CD8-positive, alpha-beta memory T cell (primary cell): Measurements from ENCODE around the gene FZD7. TPM values are rescaled to one million over a fixed set of nuclear protein-coding genes. Genes with fewer than 3 reads are reported as not detected.

Experiments
- CTCF ChIA-PET: fragments of 350-600 bp; sonication (Branson Sonifier 250); formaldehyde crosslinking; loops from one replicate; lab custom pipeline; 2021; ENCODE audit warnings: antibody characterized with exemption; lab: Charles Lee
- POLR2A ChIA-PET: fragments of 350-600 bp; sonication (Branson Sonifier 250); formaldehyde crosslinking; loops from one replicate; lab custom pipeline; 2021; ENCODE audit warnings: antibody characterized with exemption; lab: Charles Lee
- DNase-seq, 5 donors: peaks; one replicate each; pipeline versions ENCODE4 v3.0.0 to v3.0.0-alpha.2; 2020 to 2022; ENCODE audit warnings: mixed read lengths in 1 of 5
- H3K27ac ChIP-seq: one replicate; pipeline ENCODE4 v1.7.0; 2013; ENCODE audit warnings: low read depth, mild to moderate bottlenecking, low read length, moderate library complexity
- H3K27me3 ChIP-seq: 2 replicates; pipeline ENCODE4 v1.7.0; 2013; ENCODE audit warnings: low read length, mild to moderate bottlenecking; ENCODE audit not compliant: insufficient read depth, poor library complexity, severe bottlenecking
- H3K36me3 ChIP-seq: 2 replicates; pipeline ENCODE4 v1.7.0; 2013; ENCODE audit warnings: mild to moderate bottlenecking, low read length, moderate library complexity; ENCODE audit not compliant: insufficient read depth
- H3K4me1 ChIP-seq: 2 replicates; pipeline ENCODE4 v1.7.0; 2013; ENCODE audit warnings: mild to moderate bottlenecking, low read length, moderate library complexity; ENCODE audit not compliant: insufficient read depth
- H3K4me3 ChIP-seq: 2 replicates; pipeline ENCODE4 v1.7.0; 2013; ENCODE audit warnings: mild to moderate bottlenecking, low read length
- H3K9me3 ChIP-seq: 2 replicates; pipeline ENCODE4 v1.7.0; 2013; ENCODE audit warnings: mild to moderate bottlenecking, low read length
- H3K27ac Mint-ChIP-seq, 8 donors: one replicate each; pipeline ENCODE4 v1.8.0; 2020 to 2021; ENCODE audit warnings: mixed read lengths in 8 of 8, mild to moderate bottlenecking in 6 of 8, inconsistent platforms in 3 of 8, moderate library complexity in 3 of 8
- H3K27me3 Mint-ChIP-seq, 2 donors: one replicate each; pipeline ENCODE4 v1.8.0; 2020 to 2021; ENCODE audit warnings: mixed read lengths in 2 of 2, mild to moderate bottlenecking in 1 of 2, moderate library complexity in 1 of 2
- H3K36me3 Mint-ChIP-seq, 3 donors: one replicate each; pipeline ENCODE4 v1.8.0; 2020 to 2021; ENCODE audit warnings: mixed read lengths in 3 of 3, inconsistent platforms in 1 of 3, mild to moderate bottlenecking in 1 of 3
- H3K4me1 Mint-ChIP-seq, 3 donors: one replicate each; pipeline ENCODE4 v1.8.0; 2020 to 2021; ENCODE audit warnings: mixed read lengths in 3 of 3, inconsistent platforms in 1 of 3, mild to moderate bottlenecking in 1 of 3
- H3K4me3 Mint-ChIP-seq, 7 donors: one replicate each; pipeline ENCODE4 v1.8.0; 2020 to 2021; ENCODE audit warnings: mixed read lengths in 7 of 7, mild to moderate bottlenecking in 6 of 7, moderate library complexity in 4 of 7, inconsistent platforms in 2 of 7
- H3K9me3 Mint-ChIP-seq, 5 donors: one replicate each; pipeline ENCODE4 v1.8.0; 2020 to 2022; ENCODE audit warnings: mixed read lengths in 5 of 5, mild to moderate bottlenecking in 3 of 5, moderate library complexity in 2 of 5, inconsistent platforms in 1 of 5
- polyA plus RNA-seq: library from polyadenylated mRNA; unstranded; fragments of 300-500 nt; fragmentation: Illumina TruSeq; gene quantifications from one replicate; pipeline ENCODE4 v1.2.3, GENCODE V29; 2021
- total RNA-seq, 2 experiments: library from RNA; stranded (reverse); gene quantifications; one replicate each; pipeline ENCODE4 v1.2.3, GENCODE V29; 2021

The FZD7 gene
- total and polyA plus RNA-seq, 3 experiments from 2014 or later, result 0.55 to 0.75 TPM; not detected in 1

DNA sequence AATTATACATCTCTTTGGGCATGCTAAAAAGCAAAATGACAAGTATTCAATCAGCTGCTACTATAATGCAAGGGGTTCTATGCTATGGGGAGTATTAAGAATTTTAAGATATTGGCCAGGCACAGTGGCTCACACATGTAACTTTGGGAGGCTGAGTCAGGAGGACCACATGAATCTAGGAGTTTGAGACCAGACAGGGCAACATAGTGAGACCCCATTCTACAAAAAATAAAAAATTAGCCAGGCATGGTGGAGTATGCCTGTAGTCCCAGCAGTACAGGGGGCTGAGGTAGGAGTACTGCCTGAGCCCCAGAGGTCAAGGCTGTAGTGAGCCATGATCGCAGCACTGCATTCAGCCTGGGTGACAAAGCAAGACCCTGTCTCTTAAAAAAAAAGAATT lies 33.9 kb downstream of the FZD7 start:
- POLR2A ChIA-PET, result no interaction called here
- no peak for DNase-seq
- CTCF ChIA-PET, result no interaction called here
- peaks cover 6 to 21% of the 10 kb centered on the region in 2 donors for H3K27me3 Mint-ChIP-seq
- H3K4me3 Mint-ChIP-seq, result no peak overlapping the region
- no peaks in the 10 kb centered on the region for H3K36me3 ChIP-seq
- no peaks in the 10 kb centered on the region for H3K9me3 Mint-ChIP-seq
- H3K4me1 ChIP-seq, result no peaks in the 10 kb centered on the region
- no peaks in the 10 kb centered on the region for H3K9me3 ChIP-seq
- H3K27me3 ChIP-seq, result no peaks in the 10 kb centered on the region
- H3K27ac Mint-ChIP-seq, result no peak overlapping the region
- H3K4me3 ChIP-seq, result no peak overlapping the region
- no peaks in the 10 kb centered on the region for H3K36me3 Mint-ChIP-seq
- H3K4me1 Mint-ChIP-seq, result no peaks in the 10 kb centered on the region
- no peak overlapping the region for H3K27ac ChIP-seq

DNA sequence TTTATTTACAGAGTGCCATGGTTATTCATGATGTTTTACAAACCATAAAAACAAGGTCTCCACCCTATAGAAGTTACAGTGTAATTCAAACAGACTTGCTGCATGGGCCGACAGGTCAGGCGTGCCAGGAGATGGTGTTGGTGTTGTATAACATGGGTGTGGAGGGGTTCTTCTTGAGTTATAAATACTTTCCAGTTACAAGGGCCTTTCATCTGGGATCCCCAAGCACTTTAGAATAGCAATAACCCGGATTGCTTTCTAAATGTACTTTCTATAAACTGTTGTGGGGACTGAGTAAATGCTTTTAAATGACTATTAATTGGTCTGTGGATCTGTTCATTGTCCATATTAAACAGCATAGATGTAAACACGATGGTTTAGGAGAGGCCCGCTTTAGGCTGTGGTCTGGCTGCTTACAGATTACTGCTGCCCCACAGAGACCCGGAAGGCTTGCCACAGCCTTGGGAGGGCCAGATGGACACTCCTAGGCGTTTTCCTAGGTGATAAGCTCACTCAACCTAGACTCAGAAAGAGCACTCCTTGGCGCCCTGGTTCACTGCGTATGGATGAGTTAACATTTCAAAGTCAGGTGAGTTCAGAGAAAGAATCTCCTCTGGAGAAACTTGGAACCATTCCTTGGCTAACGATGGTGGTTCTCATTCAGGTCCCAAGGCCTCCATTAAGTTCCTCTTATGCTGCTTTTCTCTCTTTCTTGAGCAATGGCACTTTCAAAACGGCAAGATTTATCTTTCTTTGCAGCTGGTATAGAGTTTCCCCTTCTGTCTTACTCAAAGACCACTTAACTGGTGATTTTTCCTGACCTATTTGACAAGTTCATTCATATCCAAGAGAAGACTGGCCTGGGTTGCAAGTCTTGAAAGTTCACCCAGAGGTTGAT lies 35.8 kb downstream of the FZD7 start:
- ChIA-PET CTCF (no interaction called here), POLR2A (no interaction called here)
- no peaks in the 10 kb centered on the region for H3K9me3 ChIP-seq
- DNase-seq, result no peak
- H3K4me3 Mint-ChIP-seq, result no peak overlapping the region
- no peaks in the 10 kb centered on the region for H3K27me3 ChIP-seq
- peaks cover 5 to 32% of the 10 kb centered on the region in 2 donors for H3K27me3 Mint-ChIP-seq
- no peak overlapping the region for H3K27ac ChIP-seq
- no peaks in the 10 kb centered on the region for H3K4me1 ChIP-seq
- H3K4me1 Mint-ChIP-seq, result no peaks in the 10 kb centered on the region
- H3K27ac Mint-ChIP-seq, result no peak overlapping the region
- no peak overlapping the region for H3K4me3 ChIP-seq
- no peaks in the 10 kb centered on the region for H3K36me3 Mint-ChIP-seq
- no peaks in the 10 kb centered on the region for H3K9me3 Mint-ChIP-seq
- H3K36me3 ChIP-seq, result no peaks in the 10 kb centered on the region

- Mint-ChIP-seq H3K27me3 (peaks cover 2 to 26% of the 10 kb centered on the region in 2 donors), H3K4me3 (no peak overlapping the region), H3K36me3 (no peaks in the 10 kb centered on the region), H3K27ac (no peak overlapping the region), H3K9me3 (no peaks in the 10 kb centered on the region), H3K4me1 (no peaks in the 10 kb centered on the region)
- Histone ChIP-seq H3K27ac (no peak overlapping the region), H3K9me3 (no peaks in the 10 kb centered on the region), H3K27me3 (no peaks in the 10 kb centered on the region), H3K4me3 (no peak overlapping the region), H3K36me3 (no peaks in the 10 kb centered on the region), H3K4me1 (no peaks in the 10 kb centered on the region)
- no peak for DNase-seq
- ChIA-PET POLR2A (interaction anchor here (0.6 kb wide), 1 partner anchor 32 kb away, joined by 3 read pairs; no protein-coding TSS in a partner anchor), CTCF (no interaction called here)
These were observed 37.5 kb downstream of the FZD7 start for GRCh38 chr2:202071107-202071506.

- peaks cover 2 to 29% of the 10 kb centered on the region in 2 donors for H3K27me3 Mint-ChIP-seq
- no peaks in the 10 kb centered on the region for H3K36me3 Mint-ChIP-seq
- no peaks in the 10 kb centered on the region for H3K9me3 Mint-ChIP-seq
- no peaks in the 10 kb centered on the region for H3K9me3 ChIP-seq
- H3K4me3 Mint-ChIP-seq, result no peak overlapping the region
- no peak overlapping the region for H3K27ac Mint-ChIP-seq
- no peak overlapping the region for H3K4me3 ChIP-seq
- no peaks in the 10 kb centered on the region for H3K27me3 ChIP-seq
- CTCF ChIA-PET, result no interaction called here
- DNase-seq, result no peak
- POLR2A ChIA-PET, result no interaction called here
- H3K4me1 ChIP-seq, result no peaks in the 10 kb centered on the region
- no peak overlapping the region for H3K27ac ChIP-seq
- H3K36me3 ChIP-seq, result no peaks in the 10 kb centered on the region
- H3K4me1 Mint-ChIP-seq, result no peaks in the 10 kb centered on the region
These were observed 38.6 kb downstream of the FZD7 start for GRCh38 chr2:202072226-202072625.

DNA sequence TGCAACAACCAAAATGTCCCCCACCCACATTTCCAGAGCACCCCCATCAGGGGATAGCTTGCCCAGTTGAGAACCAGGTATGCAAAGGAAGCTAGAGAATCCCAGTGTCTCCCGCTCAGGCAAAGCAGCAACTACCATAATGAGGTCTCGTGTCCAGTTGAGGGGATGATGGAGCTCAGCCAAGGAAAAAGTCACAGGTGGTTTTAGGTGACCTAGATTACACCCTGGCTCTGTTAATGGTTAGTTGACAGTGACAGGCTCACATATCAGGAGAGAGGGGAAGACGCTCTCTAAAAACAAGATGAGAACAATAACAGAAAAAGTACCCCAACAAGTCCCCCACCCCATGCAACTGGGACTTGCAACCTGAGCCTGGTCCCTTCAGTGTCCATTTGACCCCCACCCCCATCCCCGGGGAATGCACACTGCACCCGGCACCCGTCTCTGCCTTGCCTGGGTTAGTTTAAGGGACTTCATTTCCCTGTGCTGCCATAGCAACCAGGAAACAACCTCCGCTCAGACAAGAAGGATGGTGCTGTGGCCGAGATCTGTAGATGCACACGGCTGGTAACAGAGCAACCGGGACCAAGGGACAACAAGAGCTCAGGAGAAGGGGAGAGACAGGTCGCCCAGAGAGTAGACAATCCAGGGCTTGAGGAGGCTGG lies 39.2 kb downstream of the FZD7 start, which contains the start of gene KIAA2012:
Gene KIAA2012, plus strand, starts transcription at position 519 of the 665 bp plus-strand sequence. CDS start 373 bp downstream, outside the sequence.
- H3K27ac ChIP-seq, result no peak within 1 kb of the TSS
- no peak within 1 kb of the TSS for H3K4me3 ChIP-seq
- ChIA-PET POLR2A (no interaction called here), CTCF (no interaction called here)
- H3K27me3 ChIP-seq, result no peaks in the 10 kb centered on the region
- Mint-ChIP-seq H3K27ac (no peak within 1 kb of the TSS), H3K4me3 (no peak within 1 kb of the TSS), H3K36me3 (no peaks in the 10 kb centered on the region), H3K4me1 (no peaks in the 10 kb centered on the region), H3K9me3 (no peaks in the 10 kb centered on the region), H3K27me3 (peaks cover 2 to 29% of the 10 kb centered on the region in 2 donors)
- DNase-seq, result no peak
- no peaks in the 10 kb centered on the region for H3K9me3 ChIP-seq
- H3K36me3 ChIP-seq, result no peaks in the 10 kb centered on the region
- H3K4me1 ChIP-seq, result no peaks in the 10 kb centered on the region

GRCh38 chr2:202074324-202074723 lies 40.7 kb downstream of the FZD7 start:
- Histone ChIP-seq H3K4me1 (no peaks in the 10 kb centered on the region), H3K9me3 (no peaks in the 10 kb centered on the region), H3K36me3 (no peaks in the 10 kb centered on the region), H3K27ac (no peak overlapping the region), H3K4me3 (no peak overlapping the region), H3K27me3 (no peaks in the 10 kb centered on the region)
- no peaks in the 10 kb centered on the region for H3K36me3 Mint-ChIP-seq
- ChIA-PET CTCF (interaction anchor here (1.5 kb wide), 1 partner anchor 29 kb away, joined by 3 read pairs; no protein-coding TSS in a partner anchor), POLR2A (no interaction called here)
- H3K4me1 Mint-ChIP-seq, result no peaks in the 10 kb centered on the region
- peaks cover 2 to 29% of the 10 kb centered on the region in 2 donors for H3K27me3 Mint-ChIP-seq
- no peak overlapping the region for H3K4me3 Mint-ChIP-seq
- H3K27ac Mint-ChIP-seq, result no peak overlapping the region
- H3K9me3 Mint-ChIP-seq, result no peaks in the 10 kb centered on the region
- DNase-seq, result no peak

DNA sequence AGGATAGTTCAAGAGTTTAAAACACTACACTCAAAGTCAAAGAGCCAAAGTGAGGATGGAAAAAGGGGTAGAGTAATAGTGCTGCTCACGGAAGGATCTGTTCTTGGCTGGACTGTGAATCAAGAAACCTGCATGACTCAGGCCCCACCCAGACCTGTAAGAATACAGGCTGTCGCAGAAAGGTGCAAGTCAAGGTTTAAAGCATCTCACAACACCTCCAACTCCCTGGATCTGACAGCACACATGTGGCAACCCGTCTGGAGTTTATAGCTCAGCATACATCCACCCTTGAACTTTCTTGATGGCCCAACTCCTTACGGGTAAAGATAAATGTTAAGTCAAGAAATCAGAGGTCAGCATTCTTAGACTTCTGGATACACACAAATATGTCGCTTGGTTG lies 45.7 kb downstream of the FZD7 start:
- CTCF ChIA-PET, result no interaction called here
- Histone ChIP-seq H3K27ac (no peak overlapping the region), H3K9me3 (no peaks in the 10 kb centered on the region), H3K4me3 (no peak overlapping the region), H3K4me1 (no peaks in the 10 kb centered on the region), H3K27me3 (no peaks in the 10 kb centered on the region), H3K36me3 (no peaks in the 10 kb centered on the region)
- no peaks in the 10 kb centered on the region for H3K36me3 Mint-ChIP-seq
- peaks cover 4 to 29% of the 10 kb centered on the region in 2 donors for H3K27me3 Mint-ChIP-seq
- no peak for DNase-seq
- H3K4me3 Mint-ChIP-seq, result no peak overlapping the region
- POLR2A ChIA-PET, result no interaction called here
- peaks cover 0 to 5% (median 4%) of the 10 kb centered on the region in 5 donors for H3K9me3 Mint-ChIP-seq
- H3K27ac Mint-ChIP-seq, result no peak overlapping the region
- H3K4me1 Mint-ChIP-seq, result no peaks in the 10 kb centered on the region

DNA sequence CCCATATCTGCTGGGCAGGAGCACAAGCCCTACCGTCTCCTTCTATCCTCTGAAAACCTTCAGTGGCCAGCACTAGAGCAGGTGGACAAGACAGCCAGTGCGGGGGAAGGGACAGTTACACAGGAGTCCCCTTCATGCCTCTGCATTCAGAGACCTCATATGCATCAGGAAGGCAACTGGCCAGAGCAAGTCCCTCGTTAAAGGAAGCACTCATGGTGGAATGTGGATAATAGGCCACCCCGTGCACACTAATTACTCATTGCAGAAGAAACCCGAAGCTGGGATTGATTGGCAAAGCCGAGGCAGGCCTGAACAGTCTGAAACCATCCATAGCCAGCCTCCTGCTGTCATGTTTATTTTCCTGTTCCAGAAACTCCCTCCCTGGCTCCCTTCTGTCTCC lies 50.6 kb downstream of the FZD7 start:
- no peak for DNase-seq
- Histone ChIP-seq H3K9me3 (no peaks in the 10 kb centered on the region), H3K36me3 (no peaks in the 10 kb centered on the region), H3K4me1 (no peaks in the 10 kb centered on the region), H3K4me3 (no peak overlapping the region), H3K27ac (no peak overlapping the region), H3K27me3 (no peaks in the 10 kb centered on the region)
- no peak overlapping the region for H3K27ac Mint-ChIP-seq
- CTCF ChIA-PET, result no interaction called here
- peaks cover 0 to 5% (median 4%) of the 10 kb centered on the region in 5 donors for H3K9me3 Mint-ChIP-seq
- peaks cover 0 to 1% (median 0%) of the 10 kb centered on the region in 3 donors for H3K36me3 Mint-ChIP-seq
- POLR2A ChIA-PET, result no interaction called here
- H3K4me1 Mint-ChIP-seq, result no peaks in the 10 kb centered on the region
- H3K27me3 Mint-ChIP-seq, result peaks cover 8 to 19% of the 10 kb centered on the region in 2 donors
- no peak overlapping the region for H3K4me3 Mint-ChIP-seq
